Prostate gland (tissue), 2 donors: ENCODE measurements around the gene TEX54.

Experiments
- POLR2AphosphoS5 ChIP-seq: sonication (generic); formaldehyde crosslinking; IDR thresholded peaks from one replicate; pipeline ENCODE4 v1.6.1; 2017; ENCODE audit warnings: antibody characterized with exemption
- TF ChIP-seq, protein P1 (sequence below), 4 experiments: fragments of 200-600 bp in 2 of 4; fragments of 450-650 bp in 2 of 4; sonication (generic) in 2 of 4; IDR thresholded peaks; 1 replicate in 3 of 4; 2 replicates in 1 of 4; pipeline ENCODE4 v1.5.1; 2016 to 2019; ENCODE audit warnings: antibody characterized with exemption in 4 of 4, mild to moderate bottlenecking in 2 of 4, moderate library complexity in 2 of 4

DNA sequence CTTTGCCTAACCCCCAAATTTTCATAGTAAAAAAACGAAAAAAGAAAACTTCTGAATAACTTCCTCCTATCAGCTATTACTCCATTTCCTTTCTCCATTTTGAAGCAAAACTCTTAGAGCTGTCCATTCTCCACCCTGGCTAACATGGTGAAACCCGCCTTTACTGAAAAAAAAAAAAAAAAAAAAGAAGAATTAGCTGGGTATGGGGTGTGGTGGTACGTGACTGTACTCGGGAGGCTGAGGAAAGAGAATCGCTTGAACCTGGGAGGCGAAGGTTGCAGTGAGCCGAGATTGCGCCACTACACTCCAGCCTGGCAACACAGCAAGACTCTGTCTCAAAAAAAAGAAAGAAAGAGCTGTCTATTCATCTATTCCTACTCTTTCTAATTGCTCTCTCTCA, 16.1 kb downstream of the TEX54 start:
- TF ChIP-seq, protein P1, sequence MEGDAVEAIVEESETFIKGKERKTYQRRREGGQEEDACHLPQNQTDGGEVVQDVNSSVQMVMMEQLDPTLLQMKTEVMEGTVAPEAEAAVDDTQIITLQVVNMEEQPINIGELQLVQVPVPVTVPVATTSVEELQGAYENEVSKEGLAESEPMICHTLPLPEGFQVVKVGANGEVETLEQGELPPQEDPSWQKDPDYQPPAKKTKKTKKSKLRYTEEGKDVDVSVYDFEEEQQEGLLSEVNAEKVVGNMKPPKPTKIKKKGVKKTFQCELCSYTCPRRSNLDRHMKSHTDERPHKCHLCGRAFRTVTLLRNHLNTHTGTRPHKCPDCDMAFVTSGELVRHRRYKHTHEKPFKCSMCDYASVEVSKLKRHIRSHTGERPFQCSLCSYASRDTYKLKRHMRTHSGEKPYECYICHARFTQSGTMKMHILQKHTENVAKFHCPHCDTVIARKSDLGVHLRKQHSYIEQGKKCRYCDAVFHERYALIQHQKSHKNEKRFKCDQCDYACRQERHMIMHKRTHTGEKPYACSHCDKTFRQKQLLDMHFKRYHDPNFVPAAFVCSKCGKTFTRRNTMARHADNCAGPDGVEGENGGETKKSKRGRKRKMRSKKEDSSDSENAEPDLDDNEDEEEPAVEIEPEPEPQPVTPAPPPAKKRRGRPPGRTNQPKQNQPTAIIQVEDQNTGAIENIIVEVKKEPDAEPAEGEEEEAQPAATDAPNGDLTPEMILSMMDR (IDR thresholded peaks at IDR 0.05): no peak
- no peak for TF ChIP-seq POLR2AphosphoS5
